ENCODE results near the gene SOX6.

SOX6 gene

DNA sequence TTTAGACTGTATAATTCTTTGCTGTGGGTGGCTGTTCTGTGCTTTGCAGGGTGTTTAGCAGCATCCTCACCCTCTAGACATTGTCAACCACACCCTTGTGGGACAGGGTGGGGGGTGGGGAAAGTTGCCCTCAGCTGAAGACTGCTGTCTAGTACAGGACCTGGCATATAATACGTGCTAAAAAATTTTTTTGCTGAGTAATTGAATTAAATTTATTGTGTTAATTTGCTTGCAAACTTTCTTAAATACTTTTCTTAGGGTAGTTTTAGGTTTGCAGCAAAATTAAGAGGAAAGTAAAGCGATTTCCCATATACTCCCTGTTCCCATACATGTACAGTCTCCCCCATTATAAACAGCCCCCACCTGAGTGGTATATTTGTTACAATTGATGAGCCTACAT, 268.5 kb downstream of the SOX6 start:
- no peak for DNase-seq (ENCODE audit: low spot score)
- ChIA-PET POLR2A (ENCODE audit: low non-redundant PET) (no interaction called here), CTCF (no interaction called here)
- TF ChIP-seq, protein P1, sequence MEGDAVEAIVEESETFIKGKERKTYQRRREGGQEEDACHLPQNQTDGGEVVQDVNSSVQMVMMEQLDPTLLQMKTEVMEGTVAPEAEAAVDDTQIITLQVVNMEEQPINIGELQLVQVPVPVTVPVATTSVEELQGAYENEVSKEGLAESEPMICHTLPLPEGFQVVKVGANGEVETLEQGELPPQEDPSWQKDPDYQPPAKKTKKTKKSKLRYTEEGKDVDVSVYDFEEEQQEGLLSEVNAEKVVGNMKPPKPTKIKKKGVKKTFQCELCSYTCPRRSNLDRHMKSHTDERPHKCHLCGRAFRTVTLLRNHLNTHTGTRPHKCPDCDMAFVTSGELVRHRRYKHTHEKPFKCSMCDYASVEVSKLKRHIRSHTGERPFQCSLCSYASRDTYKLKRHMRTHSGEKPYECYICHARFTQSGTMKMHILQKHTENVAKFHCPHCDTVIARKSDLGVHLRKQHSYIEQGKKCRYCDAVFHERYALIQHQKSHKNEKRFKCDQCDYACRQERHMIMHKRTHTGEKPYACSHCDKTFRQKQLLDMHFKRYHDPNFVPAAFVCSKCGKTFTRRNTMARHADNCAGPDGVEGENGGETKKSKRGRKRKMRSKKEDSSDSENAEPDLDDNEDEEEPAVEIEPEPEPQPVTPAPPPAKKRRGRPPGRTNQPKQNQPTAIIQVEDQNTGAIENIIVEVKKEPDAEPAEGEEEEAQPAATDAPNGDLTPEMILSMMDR (conservative IDR thresholded peaks at IDR 0.05; ENCODE audit: low read depth): no peak
- no peak overlapping the region for H3K27ac ChIP-seq

DNA sequence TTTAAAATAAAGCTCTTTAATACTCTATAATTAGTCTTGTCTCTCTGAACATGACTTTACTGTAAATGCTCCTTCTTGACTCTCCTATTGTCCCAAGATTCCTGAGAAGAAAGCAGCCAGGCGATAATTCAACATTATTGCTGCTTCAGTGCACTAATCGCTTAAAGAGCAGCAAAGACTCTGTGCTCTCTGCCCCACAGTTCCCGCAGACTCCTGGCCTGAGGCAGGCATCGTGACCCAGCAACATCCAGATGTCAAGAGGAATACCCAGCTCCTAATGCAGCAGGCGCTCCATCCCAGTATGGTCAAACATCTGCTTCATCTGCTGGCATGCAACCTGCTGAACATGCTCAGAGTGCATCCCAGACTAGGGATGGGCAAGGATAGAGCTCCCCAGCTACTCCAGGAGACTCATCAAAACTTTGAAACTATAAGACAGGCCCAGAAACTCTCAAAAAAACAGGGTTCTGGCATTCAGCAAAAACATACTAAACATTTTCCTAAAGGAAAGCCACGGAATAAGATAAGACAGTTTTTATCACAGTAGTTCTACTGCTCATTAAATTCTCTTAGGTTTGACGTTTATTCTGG, 270.0 kb downstream of the SOX6 start:
- ChIA-PET POLR2A (ENCODE audit: low non-redundant PET) (no interaction called here), CTCF (interaction anchor here (0.7 kb wide), 1 partner anchor 714 kb away, joined by 3 read pairs; no protein-coding TSS in a partner anchor)
- DNase-seq (ENCODE audit: low spot score): no peak
- no peak overlapping the region for H3K27ac ChIP-seq
- TF ChIP-seq, protein P1 (conservative IDR thresholded peaks at IDR 0.05; ENCODE audit: low read depth): no peak

GRCh38 chr11:16082095-16083055, 274.0 kb downstream of the SOX6 start:
- no peak overlapping the region for H3K27ac ChIP-seq
- ChIA-PET CTCF (interaction anchor here (0.6 to 0.7 kb wide), 2 partner anchors 8 to 649 kb away, joined by 4 read pairs; no protein-coding TSS in a partner anchor), POLR2A (ENCODE audit: low non-redundant PET) (no interaction called here)
- TF ChIP-seq, protein P1 (conservative IDR thresholded peaks at IDR 0.05; ENCODE audit: low read depth): no peak
- no peak for DNase-seq (ENCODE audit: low spot score)

GRCh38 chr11:16081382-16082094, 274.8 kb downstream of the SOX6 start:
- no peak overlapping the region for H3K27ac ChIP-seq
- no peak for DNase-seq (ENCODE audit: low spot score)
- ChIA-PET CTCF (interaction anchor here (0.6 kb wide), 1 partner anchor 9 kb away, joined by 4 read pairs; no protein-coding TSS in a partner anchor), POLR2A (ENCODE audit: low non-redundant PET) (no interaction called here)
- TF ChIP-seq, protein P1 (conservative IDR thresholded peaks at IDR 0.05; ENCODE audit: low read depth): no peak

- ChIA-PET CTCF (no interaction called here), POLR2A (ENCODE audit: low non-redundant PET) (no interaction called here)
- no peak overlapping the region for H3K27ac ChIP-seq
- TF ChIP-seq, protein P1 (conservative IDR thresholded peaks at IDR 0.05; ENCODE audit: low read depth): no peak
- DNase-seq (ENCODE audit: low spot score): no peak
These were observed 275.5 kb downstream of the SOX6 start for GRCh38 chr11:16080688-16081381.

DNA sequence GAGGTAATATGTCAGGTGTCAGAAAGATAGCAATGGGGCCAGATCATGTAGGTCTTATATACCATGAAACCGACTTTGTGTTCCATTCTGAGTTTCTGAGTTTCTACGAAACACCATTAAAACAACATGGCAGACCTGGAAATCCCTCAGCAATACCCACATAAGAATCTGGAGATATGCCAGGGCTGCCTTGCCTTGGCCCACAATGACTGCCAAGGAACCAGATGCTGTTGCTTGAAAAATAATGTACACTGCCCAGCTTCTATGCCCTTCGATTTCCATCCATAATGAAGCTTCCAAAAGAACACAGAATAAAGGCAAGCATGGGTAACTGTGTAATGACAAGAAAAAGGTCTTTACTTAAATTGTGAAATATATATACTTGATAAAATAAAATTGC, 277.4 kb downstream of the SOX6 start:
- DNase-seq (ENCODE audit: low spot score): no peak
- TF ChIP-seq, protein P1 (conservative IDR thresholded peaks at IDR 0.05; ENCODE audit: low read depth): no peak
- H3K27ac ChIP-seq: no peak overlapping the region
- ChIA-PET POLR2A (ENCODE audit: low non-redundant PET) (no interaction called here), CTCF (no interaction called here)
